Germinal center (tissue), 1 donor: ENCODE data around the gene RCOR1.

Source experiments
- DNase-seq: peaks from one replicate; pipeline ENCODE4 v3.0.0; 2012; ENCODE audit warnings: mixed read lengths, low spot score

The RCOR1 gene

GRCh38 chr14:102776761-102777710, 184.6 kb downstream of the RCOR1 start, which contains the start of gene TRAF3:
Gene TRAF3, plus strand, starts transcription at chr14:102777449. Its CDS starts 92,753 bp downstream, at chr14:102870202.
- DNase-seq, result peak; percentile 95

GRCh38 chr14:102777711-102778337, 185.4 kb downstream of the RCOR1 start:
- DNase-seq, result no peak

GRCh38 chr14:102778338-102779083, 186.1 kb downstream of the RCOR1 start:
- no peak for DNase-seq

- DNase-seq, result no peak
Observed at GRCh38 chr14:102779084-102779462, 186.6 kb downstream of the RCOR1 start.

- no peak for DNase-seq
Observed at GRCh38 chr14:102779574-102780315, 187.3 kb downstream of the RCOR1 start.
